CD8-positive, alpha-beta memory T cell (primary cell): ENCODE measurements around the gene PKDCC. TPM values are rescaled to one million over a fixed set of nuclear protein-coding genes. Genes with fewer than 3 reads are reported as not detected.
A peak's percentile ranks its signal among the peaks of the same experiment; 100 is the strongest.

Experiments
- CTCF ChIA-PET: fragments of 350-600 bp; sonication (Branson Sonifier 250); formaldehyde crosslinking; loops from one replicate; lab custom pipeline; 2021; ENCODE audit warnings: antibody characterized with exemption; lab: Charles Lee
- POLR2A ChIA-PET: fragments of 350-600 bp; sonication (Branson Sonifier 250); formaldehyde crosslinking; loops from one replicate; lab custom pipeline; 2021; ENCODE audit warnings: antibody characterized with exemption; lab: Charles Lee
- DNase-seq, 5 donors: peaks; one replicate each; pipeline versions ENCODE4 v3.0.0 to v3.0.0-alpha.2; 2020 to 2022; ENCODE audit warnings: mixed read lengths in 1 of 5
- H3K27ac ChIP-seq: one replicate; pipeline ENCODE4 v1.7.0; 2013; ENCODE audit warnings: low read depth, mild to moderate bottlenecking, low read length, moderate library complexity
- H3K27me3 ChIP-seq: 2 replicates; pipeline ENCODE4 v1.7.0; 2013; ENCODE audit warnings: low read length, mild to moderate bottlenecking; ENCODE audit not compliant: insufficient read depth, poor library complexity, severe bottlenecking
- H3K36me3 ChIP-seq: 2 replicates; pipeline ENCODE4 v1.7.0; 2013; ENCODE audit warnings: mild to moderate bottlenecking, low read length, moderate library complexity; ENCODE audit not compliant: insufficient read depth
- H3K4me1 ChIP-seq: 2 replicates; pipeline ENCODE4 v1.7.0; 2013; ENCODE audit warnings: mild to moderate bottlenecking, low read length, moderate library complexity; ENCODE audit not compliant: insufficient read depth
- H3K4me3 ChIP-seq: 2 replicates; pipeline ENCODE4 v1.7.0; 2013; ENCODE audit warnings: mild to moderate bottlenecking, low read length
- H3K9me3 ChIP-seq: 2 replicates; pipeline ENCODE4 v1.7.0; 2013; ENCODE audit warnings: mild to moderate bottlenecking, low read length
- H3K27ac Mint-ChIP-seq, 8 donors: one replicate each; pipeline ENCODE4 v1.8.0; 2020 to 2021; ENCODE audit warnings: mixed read lengths in 8 of 8, mild to moderate bottlenecking in 6 of 8, inconsistent platforms in 3 of 8, moderate library complexity in 3 of 8
- H3K27me3 Mint-ChIP-seq, 2 donors: one replicate each; pipeline ENCODE4 v1.8.0; 2020 to 2021; ENCODE audit warnings: mixed read lengths in 2 of 2, mild to moderate bottlenecking in 1 of 2, moderate library complexity in 1 of 2
- H3K36me3 Mint-ChIP-seq, 3 donors: one replicate each; pipeline ENCODE4 v1.8.0; 2020 to 2021; ENCODE audit warnings: mixed read lengths in 3 of 3, inconsistent platforms in 1 of 3, mild to moderate bottlenecking in 1 of 3
- H3K4me1 Mint-ChIP-seq, 3 donors: one replicate each; pipeline ENCODE4 v1.8.0; 2020 to 2021; ENCODE audit warnings: mixed read lengths in 3 of 3, inconsistent platforms in 1 of 3, mild to moderate bottlenecking in 1 of 3
- H3K4me3 Mint-ChIP-seq, 7 donors: one replicate each; pipeline ENCODE4 v1.8.0; 2020 to 2021; ENCODE audit warnings: mixed read lengths in 7 of 7, mild to moderate bottlenecking in 6 of 7, moderate library complexity in 4 of 7, inconsistent platforms in 2 of 7
- H3K9me3 Mint-ChIP-seq, 5 donors: one replicate each; pipeline ENCODE4 v1.8.0; 2020 to 2022; ENCODE audit warnings: mixed read lengths in 5 of 5, mild to moderate bottlenecking in 3 of 5, moderate library complexity in 2 of 5, inconsistent platforms in 1 of 5
- polyA plus RNA-seq: library from polyadenylated mRNA; unstranded; fragments of 300-500 nt; fragmentation: Illumina TruSeq; gene quantifications from one replicate; pipeline ENCODE4 v1.2.3, GENCODE V29; 2021
- total RNA-seq, 2 experiments: library from RNA; stranded (reverse); gene quantifications; one replicate each; pipeline ENCODE4 v1.2.3, GENCODE V29; 2021

Gene PKDCC
- total and polyA plus RNA-seq, 3 experiments from 2014 or later = 0.28 to 0.78 TPM; not detected in 1

- Mint-ChIP-seq H3K36me3 (no peaks in the 10 kb centered on the region), H3K27ac (peak overlapping the region in 1 of 8 donors; percentile 10), H3K4me3 (no peak overlapping the region), H3K4me1 (peaks cover 15 to 23% (median 19%) of the 10 kb centered on the region in 3 donors), H3K27me3 (peaks cover 6 to 16% of the 10 kb centered on the region in 2 donors), H3K9me3 (peaks cover 0 to 2% (median 0%) of the 10 kb centered on the region in 5 donors)
- Histone ChIP-seq H3K4me3 (no peak overlapping the region), H3K4me1 (no peaks in the 10 kb centered on the region), H3K36me3 (no peaks in the 10 kb centered on the region), H3K27me3 (no peaks in the 10 kb centered on the region), H3K27ac (no peak overlapping the region), H3K9me3 (no peaks in the 10 kb centered on the region)
- ChIA-PET POLR2A (no interaction called here), CTCF (interaction anchor here (0.7 to 10.3 kb wide), 22 partner anchors 8 to 249 kb away, joined by 3 to 185 read pairs (median 6); no protein-coding TSS in a partner anchor)
- no peak for DNase-seq
These were observed 38.1 kb downstream of the PKDCC start for GRCh38 chr2:42085706-42086487.

- no peaks in the 10 kb centered on the region for H3K4me1 ChIP-seq
- no peaks in the 10 kb centered on the region for H3K36me3 ChIP-seq
- no peaks in the 10 kb centered on the region for H3K27me3 ChIP-seq
- Mint-ChIP-seq H3K27ac (peak overlapping the region in 1 of 8 donors; percentile 53), H3K36me3 (no peaks in the 10 kb centered on the region), H3K9me3 (peaks cover 0 to 2% (median 0%) of the 10 kb centered on the region in 5 donors), H3K4me1 (peaks cover 15 to 24% (median 19%) of the 10 kb centered on the region in 3 donors), H3K27me3 (peaks cover 6 to 16% of the 10 kb centered on the region in 2 donors), H3K4me3 (no peak overlapping the region)
- ChIA-PET CTCF (interaction anchor here (0.7 to 10.3 kb wide), 26 partner anchors 8 to 250 kb away, joined by 3 to 185 read pairs (median 4); no protein-coding TSS in a partner anchor), POLR2A (no interaction called here)
- H3K4me3 ChIP-seq = no peak overlapping the region
- no peaks in the 10 kb centered on the region for H3K9me3 ChIP-seq
- H3K27ac ChIP-seq = no peak overlapping the region
- peak in 2 of 5 donors; percentile 22 to 48 for DNase-seq
These were observed 38.7 kb downstream of the PKDCC start for GRCh38 chr2:42086500-42086953.

DNA sequence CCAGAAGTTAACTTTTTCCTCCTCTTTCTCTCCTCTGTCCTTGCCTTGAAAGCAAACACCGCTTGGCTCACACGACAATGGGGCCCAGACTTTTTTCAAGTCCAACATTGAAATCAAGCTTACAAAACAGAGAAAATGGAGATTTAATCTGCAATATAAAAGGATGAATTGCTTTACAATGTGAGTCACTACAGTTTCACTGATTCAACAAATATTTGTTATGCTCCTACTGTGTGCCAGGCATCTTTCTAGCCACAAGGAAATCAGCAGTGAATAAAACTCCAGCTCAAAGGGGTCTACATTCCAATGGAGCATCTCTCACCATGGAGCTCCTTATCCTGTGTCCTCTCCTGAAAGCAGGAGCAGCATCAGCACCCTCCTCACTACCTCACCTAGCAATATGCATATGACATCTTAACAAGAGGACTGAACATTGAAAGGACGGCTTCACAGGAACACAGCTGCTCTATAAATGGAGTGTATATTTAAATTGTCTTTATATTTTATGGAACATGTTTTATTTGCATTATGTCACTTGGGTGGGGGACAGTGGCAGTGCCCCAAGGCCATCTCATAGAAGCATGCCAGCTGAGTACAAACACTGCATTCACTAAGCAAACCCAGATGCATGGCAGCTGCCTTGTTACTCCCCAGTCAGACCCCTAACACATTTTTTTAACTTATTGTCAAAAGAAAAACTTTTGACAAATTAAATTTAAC lies 39.5 kb downstream of the PKDCC start:
- Mint-ChIP-seq H3K4me1 (peaks cover 15 to 32% (median 24%) of the 10 kb centered on the region in 3 donors), H3K36me3 (no peaks in the 10 kb centered on the region), H3K27me3 (peaks cover 6 to 16% of the 10 kb centered on the region in 2 donors), H3K9me3 (peaks cover 0 to 2% (median 0%) of the 10 kb centered on the region in 5 donors), H3K4me3 (no peak overlapping the region), H3K27ac (no peak overlapping the region)
- no peak for DNase-seq
- Histone ChIP-seq H3K9me3 (no peaks in the 10 kb centered on the region), H3K27me3 (no peaks in the 10 kb centered on the region), H3K4me1 (no peaks in the 10 kb centered on the region), H3K36me3 (no peaks in the 10 kb centered on the region), H3K27ac (no peak overlapping the region), H3K4me3 (no peak overlapping the region)
- POLR2A ChIA-PET = no interaction called here
- CTCF ChIA-PET = interaction anchor here (0.9 to 10.3 kb wide), 19 partner anchors 9 to 250 kb away, joined by 3 to 185 read pairs (median 6); no protein-coding TSS in a partner anchor

- no peak for DNase-seq
- ChIA-PET POLR2A (no interaction called here), CTCF (interaction anchor here (1.2 to 10.3 kb wide), 10 partner anchors 8 to 246 kb away, joined by 3 to 185 read pairs (median 12); no protein-coding TSS in a partner anchor)
- no peaks in the 10 kb centered on the region for H3K9me3 ChIP-seq
- no peak overlapping the region for H3K27ac ChIP-seq
- no peak overlapping the region for H3K4me3 ChIP-seq
- no peaks in the 10 kb centered on the region for H3K36me3 ChIP-seq
- no peaks in the 10 kb centered on the region for H3K36me3 Mint-ChIP-seq
- no peak overlapping the region for H3K27ac Mint-ChIP-seq
- peaks cover 6 to 16% of the 10 kb centered on the region in 2 donors for H3K27me3 Mint-ChIP-seq
- no peaks in the 10 kb centered on the region for H3K27me3 ChIP-seq
- no peaks in the 10 kb centered on the region for H3K4me1 ChIP-seq
- H3K4me1 Mint-ChIP-seq = peaks cover 12 to 33% (median 26%) of the 10 kb centered on the region in 3 donors
- H3K4me3 Mint-ChIP-seq = no peak overlapping the region
- H3K9me3 Mint-ChIP-seq = peaks cover 0 to 2% (median 0%) of the 10 kb centered on the region in 5 donors
These were observed 40.0 kb downstream of the PKDCC start for GRCh38 chr2:42087857-42088195.

- POLR2A ChIA-PET = interaction anchor here (0.5 kb wide), 1 partner anchor 189 kb away, joined by 4 read pairs; no protein-coding TSS in a partner anchor
- H3K9me3 ChIP-seq = no peaks in the 10 kb centered on the region
- peak in 4 of 5 donors; percentile 55 to 75 (median 66) for DNase-seq
- H3K4me3 ChIP-seq = no peak overlapping the region
- Mint-ChIP-seq H3K4me1 (peaks cover 10 to 31% (median 26%) of the 10 kb centered on the region in 3 donors), H3K27ac (peak overlapping the region in 1 of 8 donors; percentile 3), H3K27me3 (peaks cover 6 to 16% of the 10 kb centered on the region in 2 donors), H3K9me3 (peaks cover 0 to 2% (median 0%) of the 10 kb centered on the region in 5 donors), H3K4me3 (no peak overlapping the region), H3K36me3 (no peaks in the 10 kb centered on the region)
- H3K4me1 ChIP-seq = no peaks in the 10 kb centered on the region
- no peak overlapping the region for H3K27ac ChIP-seq
- H3K27me3 ChIP-seq = no peaks in the 10 kb centered on the region
- CTCF ChIA-PET = interaction anchor here (1.0 to 10.3 kb wide), 4 partner anchors 107 to 248 kb away, joined by 3 to 185 read pairs (median 17); no protein-coding TSS in a partner anchor
- H3K36me3 ChIP-seq = no peaks in the 10 kb centered on the region
These were observed 41.6 kb downstream of the PKDCC start for GRCh38 chr2:42089340-42089925.

DNA sequence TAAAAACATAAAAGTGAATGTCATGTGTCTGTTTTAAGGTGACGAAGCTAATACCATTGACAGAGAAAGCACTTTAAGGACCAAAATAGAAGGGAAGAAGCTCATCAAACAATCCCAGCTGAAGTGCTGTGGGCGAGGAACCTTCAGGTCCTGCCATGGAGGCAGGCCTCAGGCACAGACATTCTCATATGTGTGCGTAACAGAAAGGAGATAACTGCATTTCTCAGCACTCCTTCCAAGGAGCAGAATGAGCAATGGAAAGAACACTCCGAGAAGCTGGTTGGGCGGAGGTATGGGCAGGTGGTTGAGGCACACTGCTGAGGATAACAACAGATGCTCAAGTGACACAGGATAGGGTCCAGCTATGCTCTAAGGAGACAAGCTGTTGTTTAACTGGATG lies 42.4 kb downstream of the PKDCC start:
- Histone ChIP-seq H3K4me1 (no peaks in the 10 kb centered on the region), H3K27ac (no peak overlapping the region), H3K36me3 (no peaks in the 10 kb centered on the region), H3K27me3 (no peaks in the 10 kb centered on the region), H3K9me3 (no peaks in the 10 kb centered on the region), H3K4me3 (no peak overlapping the region)
- peaks cover 6 to 16% of the 10 kb centered on the region in 2 donors for H3K27me3 Mint-ChIP-seq
- H3K9me3 Mint-ChIP-seq = peaks cover 0 to 2% (median 0%) of the 10 kb centered on the region in 5 donors
- H3K4me3 Mint-ChIP-seq = no peak overlapping the region
- no peaks in the 10 kb centered on the region for H3K36me3 Mint-ChIP-seq
- ChIA-PET CTCF (interaction anchor here (1.0 to 10.3 kb wide), 4 partner anchors 42 to 237 kb away, joined by 3 to 185 read pairs (median 4); no protein-coding TSS in a partner anchor), POLR2A (no interaction called here)
- H3K4me1 Mint-ChIP-seq = peaks cover 10 to 31% (median 22%) of the 10 kb centered on the region in 3 donors
- DNase-seq = no peak
- no peak overlapping the region for H3K27ac Mint-ChIP-seq

DNA sequence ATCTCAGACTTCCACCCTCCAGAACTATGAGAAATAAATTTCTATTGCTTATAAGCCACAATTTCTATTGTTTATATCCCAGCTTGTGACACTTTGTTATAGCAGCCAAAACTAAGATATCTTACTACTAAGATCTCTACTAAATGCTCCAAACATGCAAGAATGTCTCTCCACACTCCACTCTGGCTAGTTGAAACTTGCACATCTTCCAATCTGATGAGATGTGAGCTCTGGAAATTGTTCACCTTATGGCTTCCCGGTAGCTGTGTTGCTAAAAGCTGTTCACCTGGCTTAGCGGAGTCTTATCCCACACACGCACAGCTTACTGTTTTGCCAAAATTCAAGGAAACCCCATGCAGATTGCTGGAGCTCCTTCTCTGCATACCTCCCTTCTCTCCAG lies 43.9 kb downstream of the PKDCC start:
- peaks cover under 1 to 9% of the 10 kb centered on the region in 2 donors for H3K27me3 Mint-ChIP-seq
- H3K4me3 Mint-ChIP-seq = no peak overlapping the region
- Histone ChIP-seq H3K27me3 (no peaks in the 10 kb centered on the region), H3K4me3 (no peak overlapping the region), H3K36me3 (no peaks in the 10 kb centered on the region), H3K4me1 (peaks cover 4% of the 10 kb centered on the region), H3K27ac (no peak overlapping the region), H3K9me3 (no peaks in the 10 kb centered on the region)
- no peaks in the 10 kb centered on the region for H3K36me3 Mint-ChIP-seq
- no peaks in the 10 kb centered on the region for H3K9me3 Mint-ChIP-seq
- CTCF ChIA-PET = interaction anchor here (1.1 to 1.8 kb wide), 4 partner anchors 41 to 238 kb away, joined by 4 to 6 read pairs (median 5); no protein-coding TSS in a partner anchor
- H3K4me1 Mint-ChIP-seq = peaks cover 8 to 26% (median 15%) of the 10 kb centered on the region in 3 donors
- POLR2A ChIA-PET = no interaction called here
- DNase-seq = no peak
- peak overlapping the region in 6 of 8 donors; percentile 10 to 68 (median 52) for H3K27ac Mint-ChIP-seq
